K562 (cell line): Measurements from ENCODE around the gene C2. TPM values are rescaled to one million over a fixed set of nuclear protein-coding genes. Genes with fewer than 3 reads are reported as not detected.

ENCODE experiments used
- ATAC-seq: fragments of 200-7000 bp; cut with Tn5 transposase; 3 replicates; pipeline ENCODE4 v1.9.1; 2020; ENCODE audit warnings: moderate library complexity
- BruUV-seq: library from RNA; stranded (reverse); fragments of 400-500 nt; replicated peaks from 2 replicates; lab custom pipeline; 2021; lab: Mats Ljungman, UMichigan
- CTCF ChIA-PET: fragments of 300-600 bp; formaldehyde crosslinking; extraction: SDS; loops from one replicate; lab custom pipeline; 2021; ENCODE audit warnings: low intra/inter-chr PET ratio; lab: Yijun Ruan, JAX
- POLR2A ChIA-PET: fragments of 300-600, 350-650 bp; sonication (Branson Sonifier 250); formaldehyde crosslinking; extraction: SDS; loops from one replicate; lab custom pipeline; 2021; ENCODE audit warnings: antibody characterized with exemption, inconsistent platforms; lab: Yijun Ruan, JAX
- DNase-seq, 4 experiments: peaks; one replicate each; pipeline versions ENCODE4 v3.0.0 to v3.0.0-alpha.2; 2011 to 2018; ENCODE audit warnings: low spot score in 3 of 4, mixed read lengths in 3 of 4; ENCODE audit errors: extremely low read depth in 1 of 4
- FAIRE-seq: peaks from 2 replicates; lab custom pipeline; 2011; peaks lifted over from hg19 to GRCh38; lab: Jason Lieb, UNC
- H2AFZ ChIP-seq: 2 replicates; pipeline ENCODE4 v1.6.0; 2011; ENCODE audit warnings: low read depth, low read length, control low read depth, inconsistent platforms
- H3K27ac ChIP-seq: fragments of 200-600 bp; 3 replicates; pipeline ENCODE4 v1.8.0; 2011; ENCODE audit warnings: low read depth, mild to moderate bottlenecking, control low read depth, inconsistent platforms, low read length, moderate library complexity, mixed read lengths; ENCODE audit errors: extremely low read depth
- H3K27me3 ChIP-seq, 2 experiments: fragments of 300-600 bp in 1 of 2; 2 replicates in 1 of 2; 3 replicates in 1 of 2; pipeline versions ENCODE4 v1.6.0 to v1.8.0; 2011; ENCODE audit warnings: inconsistent platforms in 2 of 2, low read length in 2 of 2, mild to moderate bottlenecking in 1 of 2, mixed read lengths in 1 of 2, moderate library complexity in 1 of 2; ENCODE audit not compliant: control insufficient read depth in 2 of 2, insufficient read depth in 2 of 2
- H3K36me3 ChIP-seq: fragments of 300-600 bp; 3 replicates; pipeline ENCODE4 v1.8.0; 2011; ENCODE audit warnings: mild to moderate bottlenecking, low read length, inconsistent platforms; ENCODE audit not compliant: control insufficient read depth, insufficient read depth
- H3K4me1 ChIP-seq, 2 experiments: fragments of 200-600 bp in 1 of 2; replicated peaks in 1 of 2; 2 replicates in 1 of 2; 3 replicates in 1 of 2; pipeline versions ENCODE4 v1.5.1 to v1.8.0; 2011; ENCODE audit warnings: inconsistent platforms in 2 of 2, low read length in 2 of 2, mild to moderate bottlenecking in 1 of 2, mixed read lengths in 1 of 2, moderate library complexity in 1 of 2; ENCODE audit not compliant: control insufficient read depth in 2 of 2, insufficient read depth in 2 of 2
- H3K4me2 ChIP-seq: 2 replicates; pipeline ENCODE4 v1.6.1; 2011; ENCODE audit warnings: low read length, control low read depth, inconsistent platforms, mixed read lengths; ENCODE audit not compliant: insufficient read depth
- H3K4me3 ChIP-seq: fragments of 200-600 bp; sonication (generic), shearing (Covaris generic); 2 replicates; pipeline ENCODE4 v1.5.1; 2016; ENCODE audit warnings: control low read depth, inconsistent platforms
- H3K79me2 ChIP-seq: fragments of 200-600 bp; 3 replicates; pipeline ENCODE4 v1.8.0; 2011; ENCODE audit warnings: low read length, inconsistent platforms; ENCODE audit not compliant: control insufficient read depth, insufficient read depth
- H3K9ac ChIP-seq, 2 experiments: 2 replicates each; pipeline versions ENCODE4 v1.6.0 to v1.6.1; 2011; ENCODE audit warnings: low read depth in 2 of 2, low read length in 2 of 2, control low read depth in 1 of 2, inconsistent platforms in 1 of 2, mild to moderate bottlenecking in 1 of 2, mixed read lengths in 1 of 2; ENCODE audit not compliant: insufficient read depth in 1 of 2
- H3K9me1 ChIP-seq: one replicate; pipeline ENCODE4 v1.6.0; 2011; ENCODE audit warnings: inconsistent platforms, mild to moderate bottlenecking, low read length, moderate library complexity; ENCODE audit not compliant: control insufficient read depth, insufficient read depth
- H3K9me3 ChIP-seq: replicated peaks from 2 replicates; pipeline ENCODE4 v1.5.1; 2011; ENCODE audit warnings: low read depth, low read length, inconsistent platforms; ENCODE audit not compliant: control insufficient read depth, insufficient read depth
- H4K20me1 ChIP-seq: replicated peaks from 2 replicates; pipeline ENCODE4 v1.6.1; 2011; ENCODE audit warnings: low read length, inconsistent platforms, mixed read lengths; ENCODE audit not compliant: control insufficient read depth, insufficient read depth
- ATF1 ChIP-seq, 2 experiments: fragments of 450-650 bp in 1 of 2; IDR thresholded peaks; 2 replicates each; pipeline ENCODE4 v1.6.1; 2016; ENCODE audit warnings: missing compliant biosample characterization in 1 of 2, missing genetic modification characterization in 1 of 2
- NFE2L1 ChIP-seq: fragments of 450-650 bp; IDR thresholded peaks from 2 replicates; pipeline ENCODE4 v1.6.1; 2016; ENCODE audit warnings: missing genetic modification characterization, low read depth, mild to moderate bottlenecking, missing compliant biosample characterization, moderate library complexity, borderline replicate concordance
- RBFOX2 ChIP-seq: fragments of 200-400 bp; formaldehyde crosslinking; IDR thresholded peaks from 2 replicates; pipeline ENCODE4 v1.6.1; 2017; ENCODE audit warnings: low read depth, mild to moderate bottlenecking, low read length, moderate library complexity
- USF1 ChIP-seq: sonication (generic); formaldehyde crosslinking; IDR thresholded peaks from 2 replicates; pipeline ENCODE4 v1.9.0; 2022; ENCODE audit warnings: mild to moderate bottlenecking, missing genetic modification reagents
- WGBS: fragments of 100-300 bp; shearing (Covaris generic); methylation state at CpG from one replicate; pipeline ENCODE4 v1.1.6; 2016; ENCODE audit warnings: low coverage, mixed read lengths; ENCODE audit not compliant: insufficient coverage; ENCODE audit errors: missing lambda C conversion rate; 5-methylcytosine and 5-hydroxymethylcytosine counted together
- in situ Hi-C: fragments of 300-500 bp; cut with MboI; formaldehyde crosslinking; loops from 4 replicates; pipeline ENCODE4 v1.15.0; 2018; ENCODE audit warnings: inconsistent platforms, mixed read lengths
- intact Hi-C: fragments of 100-400 bp; cut with micrococcal nuclease; formaldehyde crosslinking; loops from 2 replicates; pipeline ENCODE4 v1.14.2; 2022
- polyA plus RNA-seq, 8 experiments: library from polyadenylated mRNA; depleted of rRNA in 4 of 8; stranded (reverse) in 5 of 8; unstranded in 3 of 8; fragments of >200 nt; fragmentation: Nextera tagmentation in 2 of 8; fragmentation: Illumina TruSeq in 1 of 8; extraction: Ambion mirVana in 2 of 8; extraction: Trizol in 1 of 8; gene quantifications; 2 replicates each; pipeline versions ENCODE4 v1.2.1 to v1.2.3, GENCODE V29; 2011 to 2014; ENCODE audit warnings: inconsistent platforms in 1 of 8, missing spikeins in 1 of 8
- total RNA-seq, 7 experiments: library from RNA; depleted of rRNA in 6 of 7; stranded (reverse); fragments of >200 nt in 6 of 7; fragmentation: Illumina TruSeq in 2 of 7; extraction: Trizol in 2 of 7; gene quantifications; 2 replicates each; pipeline versions ENCODE4 v1.2.1 to v1.2.3, GENCODE V29; 2011 to 2021; ENCODE audit warnings: low replicate concordance in 1 of 7
- TF ChIP-seq, protein P1 (sequence below): fragments of 250-450 bp; sonication (Bioruptor Pico); IDR thresholded peaks from 2 replicates; pipeline ENCODE4 v1.8.0; 2022; ENCODE audit warnings: inconsistent platforms, mild to moderate bottlenecking, moderate library complexity, borderline replicate concordance

C2 gene
- total and polyA plus RNA-seq, 9 of the 15 experiments (the other 6 are each of a cell fraction or from before 2014, with no cell fraction given): 0.05 to 1.1 (median 0.39) TPM; not detected in 1

GRCh38 chr6:31882344-31882743, 45.2 kb upstream of the C2 start:
- H3K27ac ChIP-seq: no peak overlapping the region
- no TSS peak for BruUV-seq
- peaks cover 74% of the 10 kb centered on the region; the same call in 2 of the 3 replicates for H3K36me3 ChIP-seq
- in situ Hi-C loops: no loop called here
- 87% methylated on average over 6 of the region's 6 CpGs for WGBS
- ChIA-PET POLR2A (interaction anchor here (0.8 to 1.5 kb wide), 2 partner anchors 20 to 48 kb away, joined by 3 to 5 read pairs; partner anchors contain the start of gene ZBTB12), CTCF (no interaction called here)
- H3K9me3 ChIP-seq: no peaks in the 10 kb centered on the region
- TF ChIP-seq NFE2L1 (tag) (no peak), ATF1 (CRISPR knock-in tag; IDR thresholded peaks at IDR 0.05) (no peak), ATF1 (tag; IDR thresholded peaks at IDR 0.05) (no peak), USF1 (CRISPR knock-in tag) (0 out of 2 replicates have a peak, but pooled peaks have one; percentile 25)
- H4K20me1 ChIP-seq: no peaks in the 10 kb centered on the region
- no peak overlapping the region for H3K4me3 ChIP-seq
- H3K9me1 ChIP-seq: no peaks in the 10 kb centered on the region
- no peak for ATAC-seq
- FAIRE-seq: peak; percentile 37
- H3K4me2 ChIP-seq: no peak overlapping the region
- peaks cover 0 to 41% of the 10 kb centered on the region in 2 experiments; a peak in 2 of 5 replicates for H3K4me1 ChIP-seq
- no peaks in the 10 kb centered on the region for H3K27me3 ChIP-seq
- peak overlapping the region in 1 of 2 experiments; percentile 18; a peak in 1 of 4 replicates for H3K9ac ChIP-seq
- DNase-seq: peak in 1 of 4 experiments; percentile 35
- no peaks in the 10 kb centered on the region for H3K79me2 ChIP-seq
- H2AFZ ChIP-seq: no peak overlapping the region
- intact Hi-C loops: no loop called here

GRCh38 chr6:31883676-31884075, 43.8 kb upstream of the C2 start:
- ChIA-PET POLR2A (interaction anchor here (0.6 to 1.6 kb wide), 5 partner anchors 10 to 219 kb away, joined by 3 to 8 read pairs (median 3); partner anchors contain the start of gene GPANK1), CTCF (no interaction called here)
- Histone ChIP-seq H3K9me3 (no peaks in the 10 kb centered on the region), H4K20me1 (no peaks in the 10 kb centered on the region), H3K9me1 (no peaks in the 10 kb centered on the region), H3K27ac (no peak overlapping the region), H3K4me3 (no peak overlapping the region), H3K79me2 (no peaks in the 10 kb centered on the region), H3K27me3 (no peaks in the 10 kb centered on the region), H3K4me1 (peaks cover 0 to 35% of the 10 kb centered on the region in 2 experiments; a peak in 2 of 5 replicates), H3K4me2 (no peak overlapping the region), H2AFZ (no peak overlapping the region), H3K36me3 (peaks cover 87% of the 10 kb centered on the region; the same call in 2 of the 3 replicates), H3K9ac (no peak overlapping the region)
- intact Hi-C loops: no loop called here
- in situ Hi-C loops: no loop called here
- BruUV-seq: no TSS peak
- DNase-seq (no peak), FAIRE-seq (no peak), ATAC-seq (no peak)
- 0 out of 2 replicates have a peak, but pooled peaks have one; percentile 6 for TF ChIP-seq RBFOX2
- TF ChIP-seq, protein P1, sequence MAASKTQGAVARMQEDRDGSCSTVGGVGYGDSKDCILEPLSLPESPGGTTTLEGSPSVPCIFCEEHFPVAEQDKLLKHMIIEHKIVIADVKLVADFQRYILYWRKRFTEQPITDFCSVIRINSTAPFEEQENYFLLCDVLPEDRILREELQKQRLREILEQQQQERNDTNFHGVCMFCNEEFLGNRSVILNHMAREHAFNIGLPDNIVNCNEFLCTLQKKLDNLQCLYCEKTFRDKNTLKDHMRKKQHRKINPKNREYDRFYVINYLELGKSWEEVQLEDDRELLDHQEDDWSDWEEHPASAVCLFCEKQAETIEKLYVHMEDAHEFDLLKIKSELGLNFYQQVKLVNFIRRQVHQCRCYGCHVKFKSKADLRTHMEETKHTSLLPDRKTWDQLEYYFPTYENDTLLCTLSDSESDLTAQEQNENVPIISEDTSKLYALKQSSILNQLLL (CRISPR knock-in tag): no peak
- 92% methylated on average over 12 of the region's 12 CpGs for WGBS
